T-helper 1 cell (primary cell): Measurements from ENCODE around the gene IL17REL.
"Not testable (repeated sequence)": the region's sequence is repeated elsewhere in the genome, so short reads cannot be mapped to it uniquely, and the experiment has no call there.

Experiments
- DNase-seq, 5 donors: peaks; one replicate each; pipeline ENCODE4 v3.0.0-alpha.2; 2012 to 2020

IL17REL gene

DNA sequence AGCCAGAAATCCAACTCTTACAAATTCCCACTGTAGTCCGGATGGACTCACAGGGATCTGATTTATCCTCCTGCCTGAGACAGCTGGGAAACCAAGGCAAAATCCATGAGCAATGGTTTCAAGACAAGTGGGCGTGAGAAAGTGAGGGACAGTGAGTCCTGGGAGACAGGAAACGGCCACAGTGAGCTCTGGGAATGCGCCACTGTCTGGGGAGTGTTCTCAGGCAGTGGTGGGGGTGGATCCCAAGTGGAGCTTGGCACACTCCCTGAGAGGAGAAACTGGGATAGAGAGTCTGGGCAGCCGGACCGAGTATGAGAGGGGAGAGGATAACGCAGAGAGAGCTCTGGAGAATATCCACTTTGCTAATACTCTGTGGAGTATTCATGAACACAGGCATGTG is 9.8 kb downstream of the IL17REL start:
- no peak for DNase-seq

DNA sequence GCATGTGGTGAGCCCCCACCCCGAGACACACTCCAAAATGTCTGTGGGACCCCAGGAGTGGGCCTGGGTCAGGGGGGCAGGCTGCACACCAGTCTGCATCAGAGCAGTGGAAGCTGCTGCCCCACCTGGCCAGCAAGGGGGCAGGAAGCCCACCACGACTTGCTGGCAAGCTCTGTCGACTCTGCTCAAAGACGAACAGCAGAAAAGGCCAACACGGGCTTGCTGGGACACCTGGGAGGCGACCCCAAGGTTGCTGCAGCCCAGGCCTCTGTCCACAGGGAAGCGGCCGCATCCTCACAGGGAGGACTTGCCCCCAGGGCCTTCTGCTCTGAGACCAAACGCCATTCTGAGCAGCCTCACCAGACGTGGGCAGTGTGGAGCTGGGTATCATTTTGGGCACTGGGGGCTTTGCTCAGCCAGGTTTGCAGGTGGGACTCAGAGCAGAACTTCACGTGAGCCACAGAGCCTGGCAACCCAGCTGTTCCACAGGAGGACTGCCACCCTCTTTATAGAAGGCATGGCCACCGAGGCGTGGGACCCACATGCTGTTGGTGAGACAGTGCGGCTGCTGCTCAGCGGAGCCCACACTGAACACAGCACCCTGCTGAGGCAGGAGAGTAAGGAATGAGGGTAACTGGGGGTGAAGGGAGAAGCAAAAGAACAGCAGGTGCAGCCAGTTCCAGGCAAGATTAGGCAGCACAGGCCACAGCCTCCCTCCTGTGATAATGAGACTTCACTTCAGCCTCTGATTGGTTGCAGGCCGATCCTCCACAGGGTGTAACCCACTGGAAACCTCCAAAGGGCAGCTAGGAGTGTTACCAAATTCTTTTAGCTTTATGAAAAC is 11.0 kb downstream of the IL17REL start:
- DNase-seq, result no peak

DNA sequence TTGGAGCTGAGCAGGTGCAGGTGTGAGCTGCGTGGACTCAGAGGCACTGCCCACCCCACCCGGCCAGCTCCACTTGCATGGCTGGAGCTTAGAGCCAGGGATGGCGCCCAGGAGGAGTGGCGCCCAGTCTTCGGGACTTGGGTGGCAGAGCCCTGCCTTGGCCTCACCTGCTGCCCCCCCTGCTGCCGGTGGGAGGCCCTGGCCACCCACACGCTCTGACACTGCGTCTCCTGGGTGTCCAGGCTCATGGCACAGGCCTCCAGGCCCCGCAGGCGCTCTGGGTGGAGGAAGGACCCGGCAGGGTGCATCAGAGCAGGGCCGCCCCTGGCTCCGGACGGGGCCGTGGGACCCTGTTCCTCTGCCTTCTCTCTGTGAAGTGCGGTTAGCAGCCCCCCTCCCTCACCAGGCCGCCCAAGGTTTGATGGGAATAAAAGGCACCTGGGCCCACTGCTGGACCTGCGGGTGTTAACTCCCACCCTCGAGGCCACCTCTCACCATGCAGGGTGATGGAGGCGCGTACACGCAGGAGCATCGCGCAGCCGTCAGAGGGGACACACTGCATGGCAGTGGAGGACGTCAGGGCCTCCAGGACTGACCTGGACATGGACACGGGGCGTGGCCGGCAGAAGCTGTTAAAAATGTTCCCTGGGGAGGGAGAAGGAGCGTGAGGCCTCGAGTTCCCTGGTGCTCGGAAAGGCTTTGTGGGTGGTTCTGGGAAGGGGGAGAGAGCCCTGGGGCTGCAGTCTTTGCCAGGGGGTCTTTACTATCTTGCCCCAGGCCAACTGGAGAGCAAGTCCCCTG is 11.8 kb downstream of the IL17REL start:
- no peak for DNase-seq

DNA sequence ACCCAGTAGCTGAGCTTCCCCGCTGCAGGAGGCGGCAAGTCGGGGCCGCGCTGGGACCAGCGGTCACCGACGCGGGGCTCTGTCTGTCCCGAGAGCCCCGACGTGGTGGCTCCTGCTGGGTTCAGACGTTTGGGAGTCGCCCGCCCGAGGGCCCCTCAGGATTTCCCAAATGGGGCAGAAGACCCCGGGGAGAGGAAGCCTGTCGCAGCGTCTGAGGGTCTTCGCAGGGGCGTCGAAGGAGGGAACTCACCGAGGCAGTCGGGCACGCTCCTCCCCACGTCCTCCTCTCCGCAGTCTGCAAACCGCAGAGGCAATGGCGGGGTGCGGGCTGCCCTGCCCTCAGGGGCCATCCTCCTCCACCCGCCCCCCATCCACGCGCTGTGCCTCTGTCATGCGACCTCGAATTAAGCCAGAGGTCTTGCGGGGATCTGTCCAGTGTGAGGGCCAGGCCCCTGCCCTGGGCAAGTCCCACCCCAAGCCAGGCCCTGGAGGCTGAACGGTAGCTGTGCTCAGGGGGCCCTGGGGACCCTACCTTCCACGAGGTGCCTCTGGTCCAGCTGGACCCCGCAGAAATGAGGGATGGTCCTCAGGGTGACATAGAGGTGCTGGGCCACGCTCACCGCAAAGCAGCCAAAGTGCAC is 12.5 kb downstream of the IL17REL start:
- DNase-seq, result no peak

DNA sequence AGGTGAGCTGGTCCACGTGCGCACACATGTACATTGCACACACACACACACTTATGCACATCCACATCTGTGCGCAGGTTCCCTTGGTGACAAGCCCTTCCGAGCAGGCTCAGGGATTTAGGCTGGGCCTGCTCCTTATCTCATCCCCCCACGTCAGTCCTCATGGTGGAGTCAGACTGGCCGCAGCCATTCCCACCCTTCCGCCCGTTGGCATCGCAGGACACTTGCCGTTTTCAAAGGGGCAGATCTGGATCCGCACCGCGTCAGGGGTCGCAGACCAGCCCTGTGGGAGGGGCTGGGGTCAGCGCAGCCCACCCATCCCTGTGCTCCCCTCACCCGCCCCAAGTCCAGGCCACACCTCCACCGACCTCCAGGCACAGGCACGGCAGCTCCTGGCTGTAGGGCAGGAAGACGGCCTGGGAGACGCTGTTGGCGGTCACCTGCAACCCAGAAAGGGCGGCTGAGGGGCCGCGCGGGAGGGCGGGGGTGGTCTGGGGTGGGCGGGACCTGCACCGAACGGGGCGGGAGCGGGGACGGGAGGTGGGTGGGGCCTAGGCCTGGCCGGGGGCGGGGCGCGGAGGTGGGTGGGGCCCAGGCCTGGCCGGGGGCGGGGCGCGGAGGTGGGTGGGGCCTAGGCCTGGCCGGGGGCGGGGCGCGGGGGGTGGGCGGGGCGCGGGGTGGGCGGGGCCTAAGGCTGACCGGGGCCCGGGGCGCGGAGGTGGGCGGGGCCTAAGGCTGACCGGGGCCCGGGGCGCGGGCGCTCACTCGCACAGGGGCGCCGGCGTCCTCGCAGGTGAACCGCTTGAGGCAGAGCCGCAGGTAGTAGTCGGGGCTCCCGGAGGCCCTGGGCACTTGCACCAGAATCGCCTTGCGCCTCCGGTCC is 13.3 kb downstream of the IL17REL start:
- no peak for DNase-seq

DNA sequence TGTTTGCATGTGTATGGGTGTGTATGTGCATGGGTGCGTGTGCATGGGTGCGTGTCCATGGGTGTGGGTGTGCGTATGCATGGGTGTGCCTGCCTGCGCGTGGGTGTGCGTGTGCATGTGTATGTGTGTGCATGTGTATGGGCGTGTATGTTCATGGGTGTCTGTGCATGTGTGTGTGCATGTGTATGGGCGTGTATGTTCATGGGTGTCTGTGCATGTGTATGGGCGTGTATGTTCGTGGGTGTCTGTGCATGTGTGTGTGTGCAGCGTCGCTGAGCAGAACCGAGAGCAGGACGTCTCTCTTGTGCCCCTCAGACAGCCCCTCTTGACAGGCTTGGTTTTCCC is 13.9 kb downstream of the IL17REL start:
- no peak for DNase-seq

DNA sequence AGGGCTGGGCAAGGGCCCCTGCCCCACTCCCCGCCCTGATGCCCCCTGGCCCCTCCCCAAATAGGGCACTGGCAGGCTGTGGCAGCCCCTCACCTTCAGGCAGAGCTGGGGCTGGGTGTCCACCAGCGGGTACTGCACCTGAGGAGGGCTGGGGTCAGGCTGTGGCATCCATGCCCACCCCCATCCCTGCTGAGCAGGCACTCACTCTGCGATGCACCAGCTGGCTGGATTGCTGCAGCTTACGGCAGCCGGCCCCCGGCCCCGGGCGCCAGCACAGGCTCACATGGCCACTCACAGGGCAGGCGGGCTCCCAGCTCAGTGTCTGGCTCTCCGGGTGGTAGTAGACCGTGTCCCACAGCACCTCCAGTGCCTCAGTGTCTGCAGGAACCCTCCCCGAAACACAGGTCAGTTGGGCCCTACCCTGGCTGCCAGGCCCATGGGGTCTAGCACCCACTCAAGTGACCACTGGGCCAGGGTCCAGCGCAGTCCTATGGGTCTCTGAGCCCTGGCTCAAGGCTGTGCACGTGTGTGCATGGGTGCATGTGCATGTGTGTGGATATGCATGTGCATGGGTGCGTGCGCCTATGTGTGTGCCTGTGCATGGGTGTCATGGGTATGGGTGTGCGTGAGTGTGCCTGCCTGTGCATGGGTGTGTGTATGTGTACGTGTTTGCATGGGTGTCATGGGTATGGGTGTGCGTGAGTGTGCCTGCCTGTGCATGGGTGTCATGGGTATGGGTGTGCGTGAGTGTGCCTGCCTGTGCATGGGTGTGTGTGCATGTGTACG is 14.4 kb downstream of the IL17REL start:
- DNase-seq, result no peak

DNA sequence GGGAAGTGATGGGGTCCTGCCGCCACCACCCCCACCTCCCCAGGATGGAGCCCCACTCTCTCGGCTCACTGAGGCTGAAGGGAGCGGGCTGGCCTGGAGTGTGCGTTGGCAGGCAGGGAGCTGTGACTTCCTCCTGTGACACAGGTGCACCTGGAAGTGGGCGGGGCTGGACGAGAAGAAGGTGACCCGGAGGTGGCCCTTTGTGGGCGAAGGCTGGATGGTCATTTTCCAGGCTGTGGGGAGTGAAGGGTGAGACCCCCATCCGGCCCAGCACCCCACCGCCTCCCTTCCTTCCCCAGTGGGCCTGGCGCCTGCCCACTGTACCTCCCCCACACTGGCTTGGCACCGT is 15.3 kb downstream of the IL17REL start:
- no peak for DNase-seq

DNA sequence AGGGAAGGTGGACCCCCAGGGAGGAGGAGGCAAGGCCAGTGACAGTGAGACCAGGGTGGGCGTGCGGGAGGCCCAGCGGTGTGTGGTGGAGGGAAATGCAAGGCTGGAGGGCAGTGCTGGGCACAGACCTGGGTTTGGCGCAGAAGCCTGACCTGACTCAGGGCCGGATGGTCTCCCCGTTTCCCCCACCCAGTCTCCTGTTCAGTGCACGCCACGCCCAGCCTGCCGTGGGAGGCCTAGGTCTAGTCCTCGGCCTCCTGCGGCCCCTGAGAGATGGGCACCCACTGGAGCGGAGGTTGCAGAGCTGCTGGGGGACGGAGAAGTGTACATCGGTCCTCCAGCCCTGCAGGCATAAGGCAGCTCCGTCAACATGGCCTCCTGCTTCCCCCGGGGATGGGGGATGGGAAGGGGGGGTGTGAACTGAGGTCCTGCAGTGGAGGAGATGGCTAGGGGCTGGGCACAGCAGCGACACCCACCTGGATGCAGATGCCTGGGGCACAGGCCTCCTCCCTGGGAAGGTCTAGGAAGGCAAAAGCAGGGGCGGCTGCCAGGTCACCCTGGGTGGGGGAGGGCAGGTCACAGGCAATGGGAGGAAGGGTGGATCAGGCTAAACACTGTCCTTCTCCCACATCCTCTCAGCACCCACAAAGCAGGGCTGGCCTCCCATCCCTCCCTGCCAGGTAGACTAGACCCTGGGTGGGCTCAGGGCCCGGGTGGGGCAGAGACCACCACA is 15.9 kb downstream of the IL17REL start:
- no peak for DNase-seq

DNA sequence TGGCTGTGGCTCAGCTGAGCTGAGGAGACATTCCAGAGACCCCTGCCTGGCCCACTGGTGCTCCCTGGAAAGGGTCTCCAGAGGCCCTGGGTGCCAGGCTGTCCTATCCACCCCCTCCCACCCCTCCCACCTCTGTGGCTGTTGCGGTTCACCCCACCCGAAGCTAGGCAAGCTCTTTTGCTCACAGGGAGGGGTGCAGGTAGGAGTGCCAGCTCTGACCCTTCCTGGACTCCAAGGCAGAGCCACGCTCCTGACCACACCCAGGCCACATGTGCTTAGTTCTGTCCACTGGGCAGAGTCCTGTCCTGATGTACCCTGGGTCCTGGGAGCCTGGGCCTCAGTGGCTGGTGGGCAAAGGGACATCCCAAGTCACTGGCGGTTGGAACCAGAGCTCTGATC is 16.4 kb downstream of the IL17REL start:
- DNase-seq, result no peak

DNA sequence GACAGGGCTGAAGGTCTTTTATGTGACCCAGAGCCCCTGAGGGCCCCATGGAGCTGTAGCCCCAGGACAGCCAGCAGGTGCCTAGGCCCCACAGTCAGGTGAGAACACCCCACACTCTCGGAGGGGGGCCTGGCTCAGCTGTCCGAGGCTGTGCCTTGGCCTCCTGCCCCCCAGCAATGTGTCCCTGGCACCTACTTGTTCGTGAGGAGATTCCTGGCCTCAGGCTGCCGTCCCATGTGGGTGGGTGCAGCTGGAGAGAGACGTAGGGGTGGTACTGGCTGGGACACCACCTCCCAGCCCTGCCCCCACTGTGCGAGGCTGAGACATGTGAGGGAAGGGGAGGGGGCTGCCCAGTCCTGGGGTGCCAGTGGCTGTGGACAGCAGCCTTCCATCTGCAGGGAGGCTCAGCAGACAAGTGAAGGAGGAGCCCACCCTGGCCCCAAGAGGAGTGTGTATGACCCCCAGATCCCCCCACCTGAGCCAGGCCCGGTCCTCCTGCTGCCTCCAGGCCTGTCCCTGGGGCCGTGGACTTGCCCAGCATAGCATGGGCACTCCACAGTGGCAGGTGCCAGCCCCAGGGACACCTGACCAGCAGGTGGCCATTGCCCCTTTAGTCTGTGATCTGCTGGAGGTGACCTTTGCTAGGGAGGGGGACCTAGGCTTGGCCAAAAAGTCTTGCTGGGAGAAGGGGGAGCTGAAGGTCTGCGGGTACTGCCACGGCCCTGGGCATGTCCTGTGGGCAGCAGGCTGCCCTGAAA is 17.0 kb downstream of the IL17REL start:
- DNase-seq, result no peak

DNA sequence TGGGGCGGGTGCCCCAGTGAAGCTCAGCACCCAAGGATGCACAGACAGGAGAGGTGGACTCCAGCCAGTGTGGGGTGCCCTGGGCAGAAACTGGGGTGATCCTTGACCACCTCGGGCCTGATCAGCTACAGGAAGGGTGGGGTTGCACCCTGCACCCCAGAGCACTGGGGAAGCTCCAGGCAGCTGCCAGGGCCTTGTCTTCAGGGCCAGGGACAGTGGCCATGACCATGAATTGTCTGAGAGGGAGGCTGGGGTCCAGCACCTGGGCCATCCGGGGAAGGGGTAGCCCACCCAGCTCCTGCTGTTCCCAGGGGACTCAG is 17.6 kb downstream of the IL17REL start:
- DNase-seq, result no peak

DNA sequence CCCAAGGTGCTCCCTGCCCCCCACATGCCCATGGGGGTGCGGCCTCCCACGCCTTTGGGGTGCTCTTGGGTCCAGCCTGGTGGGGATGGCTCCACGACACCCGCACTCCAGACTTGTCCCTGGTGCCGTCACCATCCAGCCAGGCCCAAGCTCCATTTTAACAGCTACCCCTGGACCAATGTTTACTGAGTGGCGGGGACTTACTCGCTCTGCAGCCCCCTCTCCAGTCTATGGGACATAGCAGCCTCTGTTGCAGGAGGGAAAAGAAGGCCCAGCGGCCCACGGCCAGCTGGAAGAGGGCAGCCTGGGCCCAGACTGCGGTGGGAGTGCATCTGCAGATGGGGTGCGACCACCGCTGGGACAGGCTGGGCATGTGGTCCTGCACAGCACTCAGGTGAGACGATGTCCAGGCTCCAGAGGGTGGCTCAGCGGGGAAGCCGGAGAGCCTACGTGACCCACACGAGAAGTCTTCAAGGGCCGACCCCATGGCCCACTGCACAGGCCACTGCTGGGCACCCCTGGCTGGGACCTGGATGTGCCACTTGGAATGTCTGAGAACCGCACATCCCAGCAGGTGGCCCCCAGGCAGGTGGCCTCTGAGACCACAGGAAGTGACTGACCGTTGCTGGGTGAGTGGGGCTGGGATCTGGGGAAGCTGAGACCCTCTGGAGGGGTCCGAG is 18.1 kb downstream of the IL17REL start:
- no peak for DNase-seq

DNA sequence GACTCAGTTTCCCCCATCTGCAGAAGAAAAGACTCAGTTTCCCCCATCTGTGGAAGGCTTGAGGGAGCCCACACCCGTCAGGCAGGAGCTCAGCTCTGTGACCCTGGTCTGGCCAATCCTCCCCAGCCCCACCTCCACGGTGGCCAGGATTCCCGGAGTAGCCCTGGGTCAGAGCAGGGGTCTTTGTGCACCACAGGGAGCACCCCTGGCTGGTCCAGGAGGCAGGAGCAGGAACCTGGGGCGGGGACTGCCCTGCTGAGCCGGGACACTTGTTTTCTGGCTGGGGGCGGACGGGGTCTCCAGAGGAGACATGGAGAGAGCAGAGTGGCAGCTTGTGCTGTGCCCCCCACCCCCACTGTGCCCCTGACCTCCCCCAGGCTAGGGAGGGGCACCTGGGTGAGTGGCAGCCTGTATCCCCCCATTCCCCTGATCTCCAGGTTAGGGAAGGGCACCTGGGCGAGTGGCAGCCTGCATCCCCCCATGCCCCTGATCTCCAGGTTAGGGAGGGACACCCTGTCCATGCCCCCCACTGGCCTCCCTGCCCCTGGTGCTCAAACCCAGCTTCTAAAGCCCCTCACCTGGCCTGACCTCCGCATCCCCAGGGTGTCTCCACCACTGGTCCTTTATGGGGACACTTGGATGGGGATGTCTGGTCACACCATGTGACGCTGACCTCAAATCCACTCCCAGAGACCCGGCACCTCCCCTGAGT is 18.8 kb downstream of the IL17REL start:
- DNase-seq, result no peak

DNA sequence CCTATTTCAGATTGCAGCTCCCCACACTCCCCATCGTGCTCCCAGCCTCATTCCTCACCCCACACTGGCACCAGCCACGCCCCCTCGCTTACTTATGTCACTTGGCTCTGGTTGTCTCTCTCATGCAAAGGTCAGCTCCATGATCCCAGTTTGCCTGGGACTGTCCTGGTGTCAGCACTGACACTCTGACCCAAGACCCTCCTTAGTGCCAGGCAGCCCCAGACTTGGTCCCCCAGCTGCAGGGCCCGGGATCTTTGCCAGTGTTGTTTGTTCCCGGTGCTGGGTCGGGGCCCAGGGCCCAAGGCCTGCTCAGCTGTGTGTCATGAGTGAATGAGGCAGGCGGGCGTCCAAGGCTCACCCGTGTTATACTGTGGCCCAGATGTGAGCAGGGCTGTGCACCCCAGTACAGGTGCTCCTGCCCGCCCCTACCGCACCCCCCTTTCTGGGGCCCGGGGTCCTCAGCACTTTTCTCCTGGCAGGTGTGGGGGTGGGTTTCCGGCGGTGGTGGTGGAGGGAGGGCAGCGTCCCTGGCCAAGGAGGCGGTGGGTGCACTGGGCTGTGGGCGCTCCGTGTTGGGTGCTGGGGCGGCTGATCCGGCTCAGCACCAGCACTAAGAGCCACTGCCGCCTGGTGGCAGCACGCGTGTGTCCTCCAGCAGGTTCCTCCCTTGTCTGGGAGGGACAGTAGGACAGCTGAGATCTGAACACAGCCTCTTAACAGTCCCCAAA is 19.5 kb downstream of the IL17REL start:
- DNase-seq, result peak; percentile 38 to 71 (median 56)

DNA sequence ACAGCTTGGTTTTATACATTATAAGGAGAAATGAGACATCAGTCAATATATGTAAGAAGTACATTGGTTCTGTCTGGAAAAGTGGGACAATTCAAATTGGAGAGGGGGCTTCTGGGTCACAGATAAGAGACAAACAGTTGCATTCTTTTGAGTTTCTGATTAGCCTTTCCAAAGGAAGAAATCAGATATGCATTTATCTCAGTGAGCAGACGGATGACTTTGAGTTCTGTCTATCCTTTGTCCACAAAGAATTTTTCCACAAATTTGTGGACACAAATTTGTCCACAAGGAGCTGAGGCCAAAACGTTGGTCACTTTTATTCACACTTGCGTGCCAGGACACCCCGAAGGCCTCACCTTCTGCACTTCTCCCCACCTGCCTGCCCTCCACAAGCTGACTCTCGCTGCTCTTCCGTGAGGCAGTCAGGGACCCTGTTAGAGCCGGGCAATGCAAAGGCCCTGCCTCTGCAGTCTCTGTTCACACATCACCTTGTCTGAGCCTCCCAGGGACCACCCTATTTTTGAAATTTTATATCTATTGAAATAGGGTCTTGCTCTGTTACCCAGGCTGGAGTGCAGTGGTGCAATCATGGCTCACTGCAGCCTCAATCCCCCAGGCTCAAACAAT is 20.5 kb downstream of the IL17REL start:
- DNase-seq, result no peak

DNA sequence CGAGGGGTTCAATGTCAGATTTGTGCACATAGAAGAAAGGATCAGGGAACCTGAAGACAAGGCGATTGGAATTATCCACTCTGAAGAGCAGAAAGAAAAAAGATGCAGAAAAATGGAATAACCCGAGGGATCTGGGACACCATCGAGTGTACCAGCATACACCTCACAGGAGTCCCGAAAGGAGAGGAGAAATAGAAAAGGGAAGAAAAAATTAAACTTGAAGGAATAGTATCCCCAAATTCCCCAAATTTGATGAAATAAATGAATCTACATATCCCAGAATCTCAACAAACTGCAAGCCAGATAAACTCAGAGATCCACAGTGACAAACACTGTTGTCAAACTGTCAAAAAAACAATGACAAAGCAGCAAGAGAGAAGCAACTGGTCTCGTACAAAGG is 21.4 kb downstream of the IL17REL start:
- no peak for DNase-seq

DNA sequence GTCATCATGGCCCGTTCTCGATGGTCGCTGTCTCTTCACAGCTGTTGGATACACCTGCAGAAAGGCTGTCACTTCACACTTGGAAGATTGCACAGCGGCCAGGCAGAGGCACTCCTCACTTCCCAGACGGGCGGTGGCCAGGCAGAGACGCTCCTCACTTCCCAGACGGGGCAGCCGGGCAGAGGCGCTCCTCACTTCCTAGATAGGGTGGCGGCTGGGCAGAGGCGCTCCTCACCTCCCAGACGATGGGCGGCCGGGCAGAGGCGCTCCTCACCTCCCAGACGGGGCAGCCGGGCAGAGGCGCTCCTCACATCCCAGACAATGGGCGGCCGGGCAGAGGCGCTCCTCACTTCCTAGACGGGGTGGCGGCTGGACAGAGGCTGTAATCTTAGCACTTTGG is 22.7 kb downstream of the IL17REL start:
- not testable (repeated sequence) for DNase-seq
